ENCODE measurements around the gene NT5C1A. TPM values are rescaled to one million over a fixed set of nuclear protein-coding genes. Genes with fewer than 3 reads are reported as not detected.

Gene NT5C1A
- polyA plus RNA-seq, 1 experiment = not detected

GRCh38 chr1:39681294-39681693 is 9.4 kb upstream of the NT5C1A start:
- peaks cover 30% of the 10 kb centered on the region for H3K27me3 ChIP-seq (ENCODE audit: control insufficient read depth, insufficient read depth, low read length)
- POLR2A ChIA-PET = no interaction called here
- TF ChIP-seq CTCF (IDR thresholded peaks at IDR 0.05; ENCODE audit: insufficient read depth, low read depth, low read length) = no peak
- DNase-seq (ENCODE audit: low read depth) = no peak
- no peak overlapping the region for H3K4me3 ChIP-seq (ENCODE audit: low read depth, low read length)
- no peaks in the 10 kb centered on the region for H3K36me3 ChIP-seq (ENCODE audit: control insufficient read depth, insufficient read depth, low read length)
- CTCF ChIA-PET = interaction anchor here (1.2 to 2.3 kb wide), 4 partner anchors 9 to 27 kb away, joined by 3 to 11 read pairs (median 7); partner anchors contain the start of gene NT5C1A

- ChIA-PET CTCF (interaction anchor here (1.1 to 2.3 kb wide), 4 partner anchors 8 to 27 kb away, joined by 3 to 11 read pairs (median 4); partner anchors contain the start of gene NT5C1A), POLR2A (no interaction called here)
- no peak for DNase-seq (ENCODE audit: low read depth)
- TF ChIP-seq CTCF (IDR thresholded peaks at IDR 0.05; ENCODE audit: insufficient read depth, low read depth, low read length) = no peak
- H3K36me3 ChIP-seq (ENCODE audit: control insufficient read depth, insufficient read depth, low read length) = no peaks in the 10 kb centered on the region
- peaks cover 30% of the 10 kb centered on the region for H3K27me3 ChIP-seq (ENCODE audit: control insufficient read depth, insufficient read depth, low read length)
- no peak overlapping the region for H3K4me3 ChIP-seq (ENCODE audit: low read depth, low read length)
Observed at GRCh38 chr1:39680751-39681150, 8.8 kb upstream of the NT5C1A start.

GRCh38 chr1:39679821-39680220 is 7.9 kb upstream of the NT5C1A start:
- Histone ChIP-seq H3K4me3 (ENCODE audit: low read depth, low read length) (no peak overlapping the region), H3K27me3 (ENCODE audit: control insufficient read depth, insufficient read depth, low read length) (peaks cover 28% of the 10 kb centered on the region), H3K36me3 (ENCODE audit: control insufficient read depth, insufficient read depth, low read length) (no peaks in the 10 kb centered on the region)
- TF ChIP-seq CTCF (IDR thresholded peaks at IDR 0.05; ENCODE audit: insufficient read depth, low read depth, low read length) = no peak
- POLR2A ChIA-PET = no interaction called here
- CTCF ChIA-PET = interaction anchor here (0.6 to 1.1 kb wide), 5 partner anchors 22 to 310 kb away, joined by 3 to 4 read pairs (median 3); no protein-coding TSS in a partner anchor
- DNase-seq (ENCODE audit: low read depth) = no peak

- DNase-seq (ENCODE audit: low read depth) = no peak
- no peak overlapping the region for H3K4me3 ChIP-seq (ENCODE audit: low read depth, low read length)
- CTCF ChIA-PET = interaction anchor here (1.4 kb wide), 1 partner anchor 20 kb away, joined by 3 read pairs; no protein-coding TSS in a partner anchor
- POLR2A ChIA-PET = no interaction called here
- no peaks in the 10 kb centered on the region for H3K36me3 ChIP-seq (ENCODE audit: control insufficient read depth, insufficient read depth, low read length)
- H3K27me3 ChIP-seq (ENCODE audit: control insufficient read depth, insufficient read depth, low read length) = peaks cover 28% of the 10 kb centered on the region
- no peak for TF ChIP-seq CTCF (IDR thresholded peaks at IDR 0.05; ENCODE audit: insufficient read depth, low read depth, low read length)
Observed at GRCh38 chr1:39678889-39679288, 7.0 kb upstream of the NT5C1A start.

- H3K27me3 ChIP-seq (ENCODE audit: control insufficient read depth, insufficient read depth, low read length) = peaks cover 30% of the 10 kb centered on the region
- no peak for TF ChIP-seq CTCF (IDR thresholded peaks at IDR 0.05; ENCODE audit: insufficient read depth, low read depth, low read length)
- ChIA-PET CTCF (interaction anchor here (1.3 to 1.4 kb wide), 2 partner anchors 19 to 72 kb away, joined by 3 to 5 read pairs; no protein-coding TSS in a partner anchor), POLR2A (no interaction called here)
- no peak overlapping the region for H3K4me3 ChIP-seq (ENCODE audit: low read depth, low read length)
- H3K36me3 ChIP-seq (ENCODE audit: control insufficient read depth, insufficient read depth, low read length) = no peaks in the 10 kb centered on the region
- no peak for DNase-seq (ENCODE audit: low read depth)
Observed at GRCh38 chr1:39677645-39678044, 5.7 kb upstream of the NT5C1A start.

Data from BJ (cell line).